SK-N-SH treated with all-trans-retinoic acid at 6 μM for 48 hours (cell line): ENCODE data around the gene PRSS2.
"Not testable (repeated sequence)": the region's sequence is repeated elsewhere in the genome, so short reads cannot be mapped to it uniquely, and the experiment has no call there.

Source experiments
- ATAC-seq: fragments of 200-7000 bp; cut with Tn5 transposase; 3 replicates; pipeline ENCODE4 v1.9.1; 2020; ENCODE audit warnings: mild to moderate bottlenecking, moderate library complexity
- ARNTL ChIP-seq: fragments of 450-650 bp; formaldehyde crosslinking; IDR thresholded peaks from 2 replicates; pipeline ENCODE4 v1.5.0; 2020; ENCODE audit warnings: low read depth, mild to moderate bottlenecking, moderate library complexity, borderline replicate concordance
- BACH2 ChIP-seq: fragments of 250-450 bp; sonication (Bioruptor Pico); IDR thresholded peaks from 2 replicates; pipeline ENCODE4 v1.9.0; 2021; ENCODE audit warnings: mild to moderate bottlenecking, borderline replicate concordance
- CSDC2 ChIP-seq: fragments of 250-450 bp; sonication (Bioruptor Pico); IDR thresholded peaks from 2 replicates; pipeline ENCODE4 v1.5.0; 2020; ENCODE audit warnings: mild to moderate bottlenecking, moderate library complexity
- ESRRG ChIP-seq: fragments of 250-450 bp; sonication (Bioruptor Pico); IDR thresholded peaks from 2 replicates; pipeline ENCODE4 v1.6.1; 2021; ENCODE audit warnings: mild to moderate bottlenecking
- GLIS3 ChIP-seq: fragments of 250-450 bp; sonication (Bioruptor Pico); IDR thresholded peaks from 2 replicates; pipeline ENCODE4 v1.5.0; 2020; ENCODE audit warnings: mild to moderate bottlenecking, moderate library complexity
- ISL1 ChIP-seq: fragments of 250-450 bp; sonication (Bioruptor Pico); IDR thresholded peaks from 2 replicates; pipeline ENCODE4 v2.1.2; 2022; ENCODE audit warnings: mild to moderate bottlenecking, moderate library complexity
- PPARA ChIP-seq: fragments of 250-450 bp; sonication (Bioruptor Pico); IDR thresholded peaks from 2 replicates; pipeline ENCODE4 v1.5.0; 2020; ENCODE audit warnings: mild to moderate bottlenecking, borderline replicate concordance
- RARB ChIP-seq: fragments of 250-450 bp; sonication (Bioruptor Pico); IDR thresholded peaks from 2 replicates; pipeline ENCODE4 v1.8.0; 2021; ENCODE audit warnings: mild to moderate bottlenecking, moderate library complexity
- SNAI2 ChIP-seq: fragments of 250-450 bp; sonication (Bioruptor Pico); IDR thresholded peaks from 2 replicates; pipeline ENCODE4 v1.5.0; 2020; ENCODE audit warnings: mild to moderate bottlenecking, moderate library complexity
- TCF4 ChIP-seq: fragments of 250-450 bp; sonication (Bioruptor Pico); IDR thresholded peaks from 2 replicates; pipeline ENCODE4 v1.8.0; 2021; ENCODE audit warnings: mild to moderate bottlenecking, moderate library complexity, borderline replicate concordance
- TOX ChIP-seq: fragments of 250-450 bp; sonication (Bioruptor Pico); IDR thresholded peaks from 2 replicates; pipeline ENCODE4 v1.8.0; 2021; ENCODE audit warnings: mild to moderate bottlenecking, moderate library complexity, borderline replicate concordance
- ZC3H10 ChIP-seq: fragments of 250-450 bp; sonication (Bioruptor Pico); IDR thresholded peaks from 2 replicates; pipeline ENCODE4 v1.5.1; 2021; ENCODE audit warnings: mild to moderate bottlenecking, moderate library complexity
- ZFP3 ChIP-seq: fragments of 250-450 bp; sonication (Bioruptor Pico); IDR thresholded peaks from 2 replicates; pipeline ENCODE4 v1.5.0; 2020; ENCODE audit warnings: mild to moderate bottlenecking, moderate library complexity
- ZFP30 ChIP-seq: fragments of 450-650 bp; formaldehyde crosslinking; IDR thresholded peaks from 2 replicates; pipeline ENCODE4 v1.5.0; 2022; ENCODE audit warnings: mild to moderate bottlenecking, moderate library complexity
- ZNF565 ChIP-seq: fragments of 450-650 bp; formaldehyde crosslinking; conservative IDR thresholded peaks from 2 replicates; pipeline ENCODE4 v1.5.0; 2020; ENCODE audit warnings: low read depth, mild to moderate bottlenecking, moderate library complexity
- ZNF70 ChIP-seq: fragments of 450-650 bp; formaldehyde crosslinking; IDR thresholded peaks from 2 replicates; pipeline ENCODE4 v1.5.0; 2020; ENCODE audit warnings: mild to moderate bottlenecking, moderate library complexity
- ZNF8 ChIP-seq: fragments of 450-650 bp; formaldehyde crosslinking; IDR thresholded peaks from 2 replicates; pipeline ENCODE4 v1.5.0; 2020; ENCODE audit warnings: mild to moderate bottlenecking, moderate library complexity
- TF ChIP-seq, protein P1 (sequence below): fragments of 250-450 bp; sonication (Bioruptor Pico); IDR thresholded peaks from 2 replicates; pipeline ENCODE4 v1.5.1; 2020; ENCODE audit warnings: low read depth, mild to moderate bottlenecking, moderate library complexity
- TF ChIP-seq, protein P2 (sequence below): fragments of 250-450 bp; sonication (Bioruptor Pico); IDR thresholded peaks from 2 replicates; pipeline ENCODE4 v1.5.1; 2021; ENCODE audit warnings: mild to moderate bottlenecking, moderate library complexity
- TF ChIP-seq, protein P3 (sequence below): fragments of 250-450 bp; sonication (Bioruptor Pico); IDR thresholded peaks from 2 replicates; pipeline ENCODE4 v1.8.0; 2020; ENCODE audit warnings: mild to moderate bottlenecking, moderate library complexity, borderline replicate concordance
- TF ChIP-seq, protein P4 (sequence below): fragments of 250-450 bp; sonication (Bioruptor Pico); IDR thresholded peaks from 2 replicates; pipeline ENCODE4 v1.8.0; 2021; ENCODE audit warnings: low read depth, mild to moderate bottlenecking, moderate library complexity, borderline replicate concordance

Gene PRSS2

DNA sequence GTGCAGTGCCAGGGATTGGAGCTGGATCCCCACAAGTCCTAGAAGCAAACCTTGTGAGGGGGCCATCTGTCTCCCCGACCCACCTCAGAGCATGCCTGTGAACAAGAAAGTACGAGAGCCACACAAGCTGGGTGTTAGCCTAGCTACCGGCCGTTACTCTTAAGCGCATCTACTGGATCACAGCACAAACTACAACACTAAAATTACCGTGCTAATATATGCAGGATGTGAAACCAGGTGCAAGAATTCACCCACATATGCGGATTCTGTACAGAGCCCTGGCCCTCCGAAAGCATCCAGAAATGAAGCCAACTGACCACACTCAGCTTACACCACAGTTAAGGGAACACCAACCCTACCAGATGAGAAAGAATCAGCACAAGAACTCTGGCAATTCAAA is 37.5 kb upstream of the PRSS2 start:
- no peak for TF ChIP-seq ARNTL (CRISPR knock-in tag)
- TF ChIP-seq, protein P1, sequence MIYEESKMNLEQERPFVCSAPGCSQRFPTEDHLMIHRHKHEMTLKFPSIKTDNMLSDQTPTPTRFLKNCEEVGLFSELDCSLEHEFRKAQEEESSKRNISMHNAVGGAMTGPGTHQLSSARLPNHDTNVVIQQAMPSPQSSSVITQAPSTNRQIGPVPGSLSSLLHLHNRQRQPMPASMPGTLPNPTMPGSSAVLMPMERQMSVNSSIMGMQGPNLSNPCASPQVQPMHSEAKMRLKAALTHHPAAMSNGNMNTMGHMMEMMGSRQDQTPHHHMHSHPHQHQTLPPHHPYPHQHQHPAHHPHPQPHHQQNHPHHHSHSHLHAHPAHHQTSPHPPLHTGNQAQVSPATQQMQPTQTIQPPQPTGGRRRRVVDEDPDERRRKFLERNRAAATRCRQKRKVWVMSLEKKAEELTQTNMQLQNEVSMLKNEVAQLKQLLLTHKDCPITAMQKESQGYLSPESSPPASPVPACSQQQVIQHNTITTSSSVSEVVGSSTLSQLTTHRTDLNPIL (CRISPR knock-in tag), result no peak
- no peak for TF ChIP-seq CSDC2 (CRISPR knock-in tag)
- TF ChIP-seq, protein P2, sequence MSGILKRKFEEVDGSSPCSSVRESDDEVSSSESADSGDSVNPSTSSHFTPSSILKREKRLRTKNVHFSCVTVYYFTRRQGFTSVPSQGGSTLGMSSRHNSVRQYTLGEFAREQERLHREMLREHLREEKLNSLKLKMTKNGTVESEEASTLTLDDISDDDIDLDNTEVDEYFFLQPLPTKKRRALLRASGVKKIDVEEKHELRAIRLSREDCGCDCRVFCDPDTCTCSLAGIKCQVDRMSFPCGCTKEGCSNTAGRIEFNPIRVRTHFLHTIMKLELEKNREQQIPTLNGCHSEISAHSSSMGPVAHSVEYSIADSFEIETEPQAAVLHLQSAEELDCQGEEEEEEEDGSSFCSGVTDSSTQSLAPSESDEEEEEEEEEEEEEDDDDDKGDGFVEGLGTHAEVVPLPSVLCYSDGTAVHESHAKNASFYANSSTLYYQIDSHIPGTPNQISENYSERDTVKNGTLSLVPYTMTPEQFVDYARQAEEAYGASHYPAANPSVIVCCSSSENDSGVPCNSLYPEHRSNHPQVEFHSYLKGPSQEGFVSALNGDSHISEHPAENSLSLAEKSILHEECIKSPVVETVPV (CRISPR knock-in tag), result no peak
- TF ChIP-seq ZC3H10, result no peak
- TF ChIP-seq TOX (CRISPR knock-in tag), result no peak
- TF ChIP-seq GLIS3 (CRISPR knock-in tag), result no peak
- no peak for TF ChIP-seq ZFP3
- TF ChIP-seq ZFP30, result no peak
- TF ChIP-seq ZNF565 (CRISPR knock-in tag), result no peak
- TF ChIP-seq ISL1 (CRISPR knock-in tag), result no peak
- TF ChIP-seq, protein P3, sequence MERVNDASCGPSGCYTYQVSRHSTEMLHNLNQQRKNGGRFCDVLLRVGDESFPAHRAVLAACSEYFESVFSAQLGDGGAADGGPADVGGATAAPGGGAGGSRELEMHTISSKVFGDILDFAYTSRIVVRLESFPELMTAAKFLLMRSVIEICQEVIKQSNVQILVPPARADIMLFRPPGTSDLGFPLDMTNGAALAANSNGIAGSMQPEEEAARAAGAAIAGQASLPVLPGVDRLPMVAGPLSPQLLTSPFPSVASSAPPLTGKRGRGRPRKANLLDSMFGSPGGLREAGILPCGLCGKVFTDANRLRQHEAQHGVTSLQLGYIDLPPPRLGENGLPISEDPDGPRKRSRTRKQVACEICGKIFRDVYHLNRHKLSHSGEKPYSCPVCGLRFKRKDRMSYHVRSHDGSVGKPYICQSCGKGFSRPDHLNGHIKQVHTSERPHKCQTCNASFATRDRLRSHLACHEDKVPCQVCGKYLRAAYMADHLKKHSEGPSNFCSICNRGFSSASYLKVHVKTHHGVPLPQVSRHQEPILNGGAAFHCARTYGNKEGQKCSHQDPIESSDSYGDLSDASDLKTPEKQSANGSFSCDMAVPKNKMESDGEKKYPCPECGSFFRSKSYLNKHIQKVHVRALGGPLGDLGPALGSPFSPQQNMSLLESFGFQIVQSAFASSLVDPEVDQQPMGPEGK (CRISPR knock-in tag), result no peak
- TF ChIP-seq RARB (CRISPR knock-in tag), result no peak
- TF ChIP-seq ESRRG (CRISPR knock-in tag), result no peak
- no peak for TF ChIP-seq ZNF70 (CRISPR knock-in tag)
- no peak for TF ChIP-seq ZNF8 (CRISPR knock-in tag)
- no peak for TF ChIP-seq BACH2 (CRISPR knock-in tag)
- no peak for TF ChIP-seq SNAI2 (CRISPR knock-in tag)
- no peak for TF ChIP-seq PPARA (CRISPR knock-in tag)
- TF ChIP-seq TCF4 (CRISPR knock-in tag), result no peak
- no peak for ATAC-seq

DNA sequence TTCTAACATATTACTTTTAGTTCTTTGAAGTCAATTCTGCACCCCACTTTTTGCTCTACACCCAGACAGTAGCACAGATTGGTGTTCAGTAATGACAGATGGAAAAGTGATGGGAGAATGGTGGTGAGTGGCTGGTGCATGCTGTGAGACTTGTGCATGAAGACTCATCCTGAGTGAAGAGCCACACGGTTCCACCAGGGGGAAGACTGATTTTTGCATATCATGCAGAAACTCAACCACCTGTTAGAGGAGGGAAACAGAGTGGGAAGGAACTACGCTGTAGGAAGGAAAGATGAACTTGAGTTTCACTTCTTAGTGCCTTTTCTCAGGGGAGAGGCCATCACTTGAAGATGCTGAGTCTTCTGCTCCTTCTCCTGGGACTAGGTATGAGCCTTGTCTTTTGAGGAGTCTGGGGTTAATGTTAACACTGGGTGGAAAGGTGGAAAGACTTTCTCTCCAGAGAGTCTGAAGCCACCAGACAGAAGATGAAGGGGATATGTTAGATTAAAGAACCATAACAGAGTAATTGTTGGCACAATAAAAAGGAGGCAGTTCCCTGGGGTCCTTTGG is 30.8 kb upstream of the PRSS2 start:
- TF ChIP-seq ZFP30 (no peak), ZNF70 (CRISPR knock-in tag) (no peak), ARNTL (CRISPR knock-in tag) (no peak), ZNF565 (CRISPR knock-in tag) (no peak), ESRRG (CRISPR knock-in tag) (no peak), SNAI2 (CRISPR knock-in tag) (no peak)
- TF ChIP-seq, protein P2 (CRISPR knock-in tag), result no peak
- peak; percentile 42; the same call in 1 of the 3 replicates for ATAC-seq

DNA sequence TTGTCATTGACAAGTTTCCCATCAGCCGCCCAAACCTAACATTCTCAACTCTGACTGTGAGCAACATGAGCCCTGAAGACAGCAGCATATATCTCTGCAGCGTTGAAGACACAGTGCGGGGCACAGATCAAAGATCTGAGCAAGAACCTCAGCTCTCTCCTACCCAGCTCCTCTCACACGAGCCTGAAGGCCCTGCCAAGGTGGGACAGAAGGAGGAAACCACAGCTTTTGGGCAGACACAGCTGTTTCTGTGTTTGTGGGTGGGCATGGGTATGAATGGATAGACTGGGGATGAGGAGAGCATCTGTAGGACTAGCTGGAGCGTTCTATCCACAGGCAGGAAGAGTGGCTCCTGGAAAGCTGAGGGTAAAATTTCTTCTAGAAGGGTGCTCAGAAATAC is 30.0 kb upstream of the PRSS2 start:
- TF ChIP-seq ZFP30 (no peak), RARB (CRISPR knock-in tag) (no peak), TCF4 (CRISPR knock-in tag) (no peak), ISL1 (CRISPR knock-in tag) (no peak), ZFP3 (no peak), BACH2 (CRISPR knock-in tag) (no peak), ZNF8 (CRISPR knock-in tag) (no peak)
- TF ChIP-seq, protein P3 (CRISPR knock-in tag), result no peak
- TF ChIP-seq, protein P4, sequence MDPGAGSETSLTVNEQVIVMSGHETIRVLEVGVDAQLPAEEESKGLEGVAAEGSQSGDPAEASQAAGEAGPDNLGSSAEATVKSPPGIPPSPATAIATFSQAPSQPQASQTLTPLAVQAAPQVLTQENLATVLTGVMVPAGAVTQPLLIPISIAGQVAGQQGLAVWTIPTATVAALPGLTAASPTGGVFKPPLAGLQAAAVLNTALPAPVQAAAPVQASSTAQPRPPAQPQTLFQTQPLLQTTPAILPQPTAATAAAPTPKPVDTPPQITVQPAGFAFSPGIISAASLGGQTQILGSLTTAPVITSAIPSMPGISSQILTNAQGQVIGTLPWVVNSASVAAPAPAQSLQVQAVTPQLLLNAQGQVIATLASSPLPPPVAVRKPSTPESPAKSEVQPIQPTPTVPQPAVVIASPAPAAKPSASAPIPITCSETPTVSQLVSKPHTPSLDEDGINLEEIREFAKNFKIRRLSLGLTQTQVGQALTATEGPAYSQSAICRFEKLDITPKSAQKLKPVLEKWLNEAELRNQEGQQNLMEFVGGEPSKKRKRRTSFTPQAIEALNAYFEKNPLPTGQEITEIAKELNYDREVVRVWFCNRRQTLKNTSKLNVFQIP (CRISPR knock-in tag), result no peak
- ATAC-seq, result no peak

DNA sequence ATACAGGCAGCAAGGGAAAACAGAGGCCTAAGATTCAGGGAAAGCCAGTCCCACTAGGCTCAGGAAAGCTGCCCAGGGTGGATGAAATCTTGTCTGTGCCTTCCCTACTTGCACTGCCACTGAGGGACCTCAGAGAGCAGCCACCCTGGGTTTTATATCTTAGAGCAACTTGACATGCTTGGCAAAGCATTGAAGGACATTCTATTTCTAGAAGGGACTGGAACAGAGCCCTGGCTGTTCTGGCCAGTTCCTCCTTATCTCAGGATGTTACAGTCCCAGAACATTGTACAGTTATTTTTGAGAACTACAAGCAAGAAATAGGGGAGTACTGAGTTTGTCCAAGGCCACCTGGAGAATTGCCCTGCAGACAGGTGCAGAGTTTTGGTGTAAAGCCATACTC is 28.8 kb upstream of the PRSS2 start:
- ATAC-seq, result not testable (repeated sequence)
